Measurements from ENCODE around the gene FILIP1L.
"Not testable (repeated sequence)": the region's sequence is repeated elsewhere in the genome, so short reads cannot be mapped to it uniquely, and the experiment has no call there.

FILIP1L gene

GRCh38 chr3:100098784-100099070, 15.6 kb downstream of the FILIP1L start:
- no peak for DNase-seq (ENCODE audit: low spot score)

GRCh38 chr3:100097919-100098783, 16.1 kb downstream of the FILIP1L start:
- no peak for DNase-seq (ENCODE audit: low spot score)

GRCh38 chr3:100096866-100097265, 17.4 kb downstream of the FILIP1L start:
- DNase-seq (ENCODE audit: low spot score), result no peak

- not testable (repeated sequence) for DNase-seq (ENCODE audit: low spot score)
Observed at GRCh38 chr3:100096286-100096685, 18.0 kb downstream of the FILIP1L start.

GRCh38 chr3:100093831-100094230, 20.5 kb downstream of the FILIP1L start:
- no peak for DNase-seq (ENCODE audit: low spot score)

- DNase-seq (ENCODE audit: low spot score), result no peak
Observed at GRCh38 chr3:100090669-100091005, 23.7 kb downstream of the FILIP1L start.

- DNase-seq (ENCODE audit: low spot score), result no peak
Observed at GRCh38 chr3:100089812-100090668, 24.3 kb downstream of the FILIP1L start.

GRCh38 chr3:100088735-100089368, 25.4 kb downstream of the FILIP1L start:
- no peak for DNase-seq (ENCODE audit: low spot score)

- DNase-seq (ENCODE audit: low spot score), result no peak
Observed at GRCh38 chr3:100087198-100087597, 27.1 kb downstream of the FILIP1L start.

GRCh38 chr3:100086401-100086800, 27.9 kb downstream of the FILIP1L start:
- no peak for DNase-seq (ENCODE audit: low spot score)

GRCh38 chr3:100084100-100084806, 30.0 kb downstream of the FILIP1L start:
- DNase-seq (ENCODE audit: low spot score), result no peak

- no peak for DNase-seq (ENCODE audit: low spot score)
Observed at GRCh38 chr3:100083209-100083608, 31.1 kb downstream of the FILIP1L start.

GRCh38 chr3:100082714-100083113, 31.6 kb downstream of the FILIP1L start:
- DNase-seq (ENCODE audit: low spot score), result no peak

- no peak for DNase-seq (ENCODE audit: low spot score)
Observed at GRCh38 chr3:100081986-100082692, 32.2 kb downstream of the FILIP1L start.

- no peak for DNase-seq (ENCODE audit: low spot score)
Observed at GRCh38 chr3:100081311-100081710, 33.0 kb downstream of the FILIP1L start.

GRCh38 chr3:100080573-100080972, 33.7 kb downstream of the FILIP1L start:
- DNase-seq (ENCODE audit: low spot score), result no peak

GRCh38 chr3:100079328-100079727, 35.0 kb downstream of the FILIP1L start:
- no peak for DNase-seq (ENCODE audit: low spot score)

- DNase-seq (ENCODE audit: low spot score), result no peak
Observed at GRCh38 chr3:100076731-100077529, 37.4 kb downstream of the FILIP1L start.

GRCh38 chr3:100075851-100076730, 38.2 kb downstream of the FILIP1L start:
- no peak for DNase-seq (ENCODE audit: low spot score)

- no peak for DNase-seq (ENCODE audit: low spot score)
Observed at GRCh38 chr3:100075196-100075595, 39.1 kb downstream of the FILIP1L start.

Measured in germinal center (tissue), 1 donor.